Subcutaneous abdominal adipose tissue (tissue), 5 donors: ENCODE results near the gene SIRT3.

Experiments used
- H3K27ac ChIP-seq: one replicate; pipeline ENCODE4 v1.7.0; 2013; ENCODE audit warnings: low read depth, mild to moderate bottlenecking, inconsistent platforms, low read length, moderate library complexity
- H3K27me3 ChIP-seq, 5 donors: one replicate each; pipeline ENCODE4 v1.7.0; 2013; ENCODE audit warnings: low read length in 5 of 5, inconsistent platforms in 1 of 5; ENCODE audit not compliant: control insufficient read depth in 5 of 5, insufficient read depth in 4 of 5
- H3K36me3 ChIP-seq, 5 donors: one replicate each; pipeline ENCODE4 v1.7.0; 2013; ENCODE audit warnings: low read length in 5 of 5; ENCODE audit not compliant: control insufficient read depth in 5 of 5, insufficient read depth in 5 of 5
- H3K4me1 ChIP-seq, 5 donors: one replicate each; pipeline ENCODE4 v1.7.0; 2013; ENCODE audit warnings: low read length in 5 of 5, mild to moderate bottlenecking in 3 of 5, moderate library complexity in 1 of 5; ENCODE audit not compliant: control insufficient read depth in 5 of 5, insufficient read depth in 5 of 5
- H3K4me3 ChIP-seq, 5 donors: one replicate each; pipeline ENCODE4 v1.7.0; 2013; ENCODE audit warnings: low read length in 5 of 5, low read depth in 1 of 5
- H3K9ac ChIP-seq, 5 donors: one replicate each; pipeline ENCODE4 v1.7.0; 2013; ENCODE audit warnings: low read length in 5 of 5, mild to moderate bottlenecking in 4 of 5, moderate library complexity in 3 of 5
- H3K9me3 ChIP-seq, 5 donors: one replicate each; pipeline ENCODE4 v1.7.0; 2013; ENCODE audit warnings: low read length in 5 of 5; ENCODE audit not compliant: control insufficient read depth in 5 of 5
- donor health status: healthy.
- donor health status: healthy.
- donor health status: healthy.
- donor health status: healthy.
- donor health status: healthy.

SIRT3 gene

DNA sequence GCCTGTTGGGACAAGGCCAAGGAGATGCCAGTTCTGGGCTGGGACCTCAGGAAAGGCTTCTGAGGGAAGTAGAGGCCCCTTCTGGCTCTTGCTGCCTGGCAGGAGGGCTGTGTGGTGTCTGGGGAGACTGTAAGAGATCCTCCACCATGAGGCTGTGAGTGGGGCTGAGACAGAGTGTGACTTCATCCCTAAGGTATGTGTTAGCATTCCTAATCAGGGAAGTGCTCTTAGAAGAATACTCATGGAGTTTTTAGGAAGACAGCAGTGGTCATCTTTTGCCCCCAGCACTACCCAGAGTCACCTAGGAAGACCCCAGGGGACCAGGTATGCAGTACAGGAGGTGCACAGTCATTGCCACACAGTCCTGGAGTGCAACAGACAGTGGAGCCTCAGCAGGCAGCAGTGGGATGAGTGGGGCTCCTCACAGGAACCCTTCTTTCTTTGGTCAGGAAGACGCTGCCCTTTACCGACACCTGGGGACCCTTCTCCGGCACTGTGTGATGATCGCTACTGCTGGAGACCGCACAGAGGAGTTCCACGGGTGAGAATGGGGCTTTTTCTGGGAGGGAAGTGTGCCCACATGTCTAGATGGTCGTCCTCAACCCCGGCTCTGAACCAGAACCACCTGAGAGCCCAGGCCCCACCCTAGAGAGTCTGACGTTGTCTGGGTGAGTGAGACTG is 25.9 kb downstream of the SIRT3 start:
- peaks cover 27 to 54% (median 44%) of the 10 kb centered on the region in 5 donors for H3K4me1 ChIP-seq
- peak overlapping the region; percentile 17 to 97 (median 84) for H3K4me3 ChIP-seq
- H3K27ac ChIP-seq, result peak overlapping the region; percentile 40
- peak overlapping the region; percentile 9 to 90 (median 38) for H3K9ac ChIP-seq
- H3K27me3 ChIP-seq, result peaks cover 0 to 2% (median 0%) of the 10 kb centered on the region in 5 donors
- no peaks in the 10 kb centered on the region for H3K9me3 ChIP-seq
- H3K36me3 ChIP-seq, result peaks cover 0 to 61% (median 60%) of the 10 kb centered on the region in 5 donors

DNA sequence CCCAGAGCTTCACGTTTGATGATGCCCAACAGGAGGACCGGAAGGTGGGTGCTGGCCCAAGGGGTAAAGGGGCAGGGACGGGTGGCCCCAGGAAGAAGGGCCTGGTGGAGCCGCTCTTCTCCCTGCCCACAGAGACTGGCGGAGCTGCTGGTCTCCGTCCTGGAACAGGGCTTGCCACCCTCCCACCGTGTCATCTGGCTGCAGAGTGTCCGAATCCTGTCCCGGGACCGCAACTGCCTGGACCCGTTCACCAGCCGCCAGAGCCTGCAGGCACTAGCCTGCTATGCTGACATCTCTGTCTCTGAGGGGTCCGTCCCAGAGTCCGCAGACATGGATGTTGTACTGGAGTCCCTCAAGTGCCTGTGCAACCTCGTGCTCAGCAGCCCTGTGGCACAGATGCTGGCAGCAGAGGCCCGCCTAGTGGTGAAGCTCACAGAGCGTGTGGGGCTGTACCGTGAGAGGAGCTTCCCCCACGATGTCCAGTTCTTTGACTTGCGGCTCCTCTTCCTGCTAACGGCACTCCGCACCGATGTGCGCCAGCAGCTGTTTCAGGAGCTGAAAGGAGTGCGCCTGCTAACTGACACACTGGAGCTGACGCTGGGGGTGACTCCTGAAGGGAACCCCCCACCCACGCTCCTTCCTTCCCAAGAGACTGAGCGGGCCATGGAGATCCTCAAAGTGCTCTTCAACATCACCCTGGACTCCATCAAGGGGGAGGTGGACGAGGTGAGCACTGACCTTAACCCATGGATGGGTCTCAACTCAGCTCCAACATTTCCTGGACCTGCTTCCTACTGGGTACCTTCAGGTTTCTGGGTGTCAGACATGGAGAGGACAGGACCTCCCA is 26.6 kb downstream of the SIRT3 start:
- Histone ChIP-seq H3K36me3 (peaks cover 0 to 60% (median 59%) of the 10 kb centered on the region in 5 donors), H3K27ac (peak overlapping the region; percentile 97), H3K4me3 (peak overlapping the region; percentile 77 to 97 (median 84)), H3K4me1 (peaks cover 28 to 60% (median 51%) of the 10 kb centered on the region in 5 donors), H3K27me3 (peaks cover 0 to 2% (median 0%) of the 10 kb centered on the region in 5 donors), H3K9me3 (no peaks in the 10 kb centered on the region), H3K9ac (peak overlapping the region; percentile 38 to 90 (median 83))

DNA sequence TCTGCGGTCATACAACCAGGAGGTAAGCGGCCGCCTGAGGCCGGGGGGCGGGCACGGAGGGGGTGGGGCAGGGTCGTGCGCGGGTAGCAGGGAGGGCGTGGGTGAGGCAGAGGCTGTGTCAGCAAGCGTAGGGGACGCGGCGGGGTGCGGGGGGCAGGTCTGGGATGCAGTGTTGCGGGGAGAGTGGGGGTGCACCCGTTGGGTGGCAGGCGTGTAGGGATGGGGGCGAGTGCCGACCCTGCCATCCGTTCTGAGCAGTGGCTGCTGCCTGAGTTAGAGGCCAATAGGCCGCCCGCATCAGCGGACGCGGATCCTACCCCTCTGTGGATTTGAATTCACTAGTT is 27.3 kb downstream of the SIRT3 start:
- H3K4me1 ChIP-seq, result peaks cover 28 to 66% (median 56%) of the 10 kb centered on the region in 5 donors
- peak overlapping the region; percentile 38 to 97 (median 83) for H3K9ac ChIP-seq
- peaks cover 0 to 60% (median 59%) of the 10 kb centered on the region in 5 donors for H3K36me3 ChIP-seq
- H3K27me3 ChIP-seq, result peaks cover 0 to 2% (median 0%) of the 10 kb centered on the region in 5 donors
- H3K4me3 ChIP-seq, result peak overlapping the region; percentile 77 to 97 (median 84)
- no peaks in the 10 kb centered on the region for H3K9me3 ChIP-seq
- H3K27ac ChIP-seq, result peak overlapping the region; percentile 97

DNA sequence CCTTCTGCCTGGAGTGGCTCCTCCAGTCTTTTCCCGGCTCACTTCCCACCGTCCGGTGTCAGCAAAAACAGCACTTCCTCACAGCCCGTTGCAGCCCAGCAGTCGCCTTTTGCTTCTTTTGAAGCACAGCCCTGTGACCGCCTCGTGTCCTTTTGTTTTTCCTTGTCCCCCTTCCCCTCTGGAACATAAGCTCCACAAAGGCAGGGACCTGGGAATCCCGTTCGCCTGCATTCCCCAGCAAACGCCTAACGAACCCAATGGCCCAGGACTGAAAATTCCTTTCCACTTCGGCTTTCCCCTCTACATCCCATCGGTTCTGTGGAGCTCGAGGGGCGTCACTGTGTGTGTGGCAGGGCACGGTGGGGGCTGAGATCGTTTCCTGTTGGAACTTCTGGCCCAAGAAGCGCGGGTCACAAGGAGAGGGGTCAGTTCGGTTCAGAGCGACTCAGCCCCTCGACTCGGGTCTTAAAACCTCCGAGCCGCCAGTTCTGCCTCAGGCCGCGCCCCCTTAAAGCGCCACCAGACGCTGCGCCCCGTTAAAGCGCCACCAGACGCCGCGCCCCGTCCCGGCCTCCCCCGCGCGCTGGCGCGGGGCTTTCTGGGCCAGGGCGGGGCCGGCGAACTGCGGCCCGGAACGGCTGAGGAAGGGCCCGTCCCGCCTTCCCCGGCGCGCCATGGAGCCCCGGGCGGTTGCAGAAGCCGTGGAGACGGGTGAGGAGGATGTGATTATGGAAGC is 27.8 kb downstream of the SIRT3 start:
- Histone ChIP-seq H3K27ac (peak overlapping the region; percentile 97), H3K4me1 (peaks cover 28 to 71% (median 60%) of the 10 kb centered on the region in 5 donors), H3K9ac (peak overlapping the region; percentile 63 to 97 (median 90)), H3K36me3 (peaks cover 0 to 63% (median 60%) of the 10 kb centered on the region in 5 donors), H3K9me3 (no peaks in the 10 kb centered on the region), H3K27me3 (peaks cover 0 to 2% (median 0%) of the 10 kb centered on the region in 5 donors), H3K4me3 (peak overlapping the region; percentile 79 to 99 (median 91))

DNA sequence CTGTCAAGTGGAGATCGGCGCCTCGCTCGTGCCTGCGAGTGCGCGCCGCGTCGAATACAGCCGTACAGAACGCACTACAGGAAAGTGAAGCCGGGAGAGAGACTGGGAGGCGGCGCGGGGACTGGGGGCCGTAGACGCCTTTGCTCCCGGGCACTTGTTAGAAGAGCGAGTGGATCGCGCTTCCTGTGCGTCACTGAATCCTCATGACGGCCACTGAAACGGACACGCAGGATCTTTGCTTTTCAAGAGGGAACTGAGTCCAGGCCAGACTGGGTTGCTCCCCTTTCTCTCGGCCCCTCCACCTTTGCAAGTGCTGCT is 28.3 kb downstream of the SIRT3 start:
- Histone ChIP-seq H3K4me1 (peaks cover 28 to 71% (median 60%) of the 10 kb centered on the region in 5 donors), H3K27me3 (peaks cover 0 to 2% (median 0%) of the 10 kb centered on the region in 5 donors), H3K9ac (peak overlapping the region; percentile 63 to 97 (median 90)), H3K9me3 (no peaks in the 10 kb centered on the region), H3K27ac (peak overlapping the region; percentile 97), H3K4me3 (peak overlapping the region; percentile 79 to 99 (median 91)), H3K36me3 (peaks cover 0 to 63% (median 59%) of the 10 kb centered on the region in 5 donors)

DNA sequence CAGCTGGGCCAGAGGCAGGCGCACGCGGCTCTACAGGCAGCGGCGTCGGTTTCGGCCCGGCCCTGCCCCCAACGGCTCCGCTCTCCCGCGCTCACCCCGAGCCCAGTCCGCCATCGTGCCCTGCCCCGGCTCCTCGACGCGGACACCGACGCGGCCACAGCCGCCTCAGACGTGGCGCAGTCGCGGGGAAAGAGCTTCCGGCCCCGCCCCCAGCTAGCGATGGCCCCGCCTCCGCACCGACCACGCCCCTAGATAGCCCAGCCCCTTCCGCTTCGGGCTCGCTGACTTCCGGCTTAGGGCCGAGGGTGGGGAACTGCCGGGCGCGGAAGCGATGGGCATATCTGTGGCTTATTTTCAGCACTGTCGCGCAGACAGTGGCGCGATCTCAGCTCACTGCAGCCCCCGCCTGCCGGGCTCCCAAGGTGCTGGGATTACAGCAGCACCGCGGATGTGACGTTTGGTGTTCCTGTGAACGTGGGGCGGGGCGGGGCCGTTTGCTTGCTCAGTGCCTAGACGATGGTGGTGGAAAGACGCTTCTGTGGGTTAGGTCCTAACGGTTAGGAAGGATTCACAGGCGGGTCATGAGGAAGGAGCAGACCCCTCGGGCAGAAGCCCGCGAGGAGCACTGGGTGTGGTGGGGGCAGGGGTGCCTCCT is 28.8 kb downstream of the SIRT3 start, which contains the start of the genes BET1L and RIC8A:
TSS of gene BET1L (minus strand) at position 192 of the 655 bp plus-strand sequence. CDS start at position 114, 78 bp downstream.
TSS of gene RIC8A (plus strand) at position 501 of the 655 bp plus-strand sequence. CDS start 1,147 bp downstream, outside the sequence.
- Histone ChIP-seq H3K27me3 (peaks cover 0 to 2% (median 0%) of the 10 kb centered on the region in 5 donors), H3K4me3 (peak within 1 kb of the TSS; percentile 79 to 99 (median 91)), H3K4me1 (peaks cover 28 to 76% (median 60%) of the 10 kb centered on the region in 5 donors), H3K9ac (peak within 1 kb of the TSS; percentile 89 to 97 (median 96)), H3K36me3 (peaks cover 0 to 60% (median 58%) of the 10 kb centered on the region in 5 donors), H3K9me3 (no peaks in the 10 kb centered on the region), H3K27ac (peak within 1 kb of the TSS; percentile 97)

DNA sequence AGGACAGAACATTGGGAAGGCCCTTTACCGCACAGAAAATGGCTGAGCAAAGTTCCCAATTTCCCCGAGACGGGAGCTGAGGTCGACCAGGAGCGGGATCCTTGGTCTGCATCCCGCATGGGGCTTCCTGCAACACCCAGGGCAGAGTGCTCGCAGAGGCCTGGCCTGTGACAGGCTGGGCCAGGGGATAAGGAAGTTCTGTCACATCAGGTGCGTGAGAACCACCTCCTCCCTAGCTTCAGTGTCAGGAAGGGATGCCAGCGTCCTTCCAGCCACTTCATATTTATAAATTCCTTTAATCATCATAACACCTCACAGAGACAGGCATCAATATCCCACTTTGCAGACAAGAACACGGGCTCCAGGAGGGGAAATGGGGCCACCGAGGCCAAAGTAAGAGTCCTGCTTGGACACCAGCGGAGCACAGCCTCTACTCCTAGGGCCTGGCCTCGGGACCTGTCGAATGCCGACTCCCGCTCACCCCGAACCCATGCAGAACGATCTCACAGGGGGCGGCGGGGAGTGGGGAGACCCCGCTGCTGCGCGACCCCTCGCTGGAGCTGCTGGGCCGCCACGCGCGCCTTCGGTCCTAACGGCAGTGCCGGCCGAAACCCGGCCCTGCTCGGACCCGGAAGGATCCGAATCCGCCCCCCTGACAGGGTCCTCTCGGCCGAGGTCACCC is 29.5 kb downstream of the SIRT3 start:
- peaks cover 0 to 53% (median 52%) of the 10 kb centered on the region in 5 donors for H3K36me3 ChIP-seq
- H3K27ac ChIP-seq, result peak overlapping the region; percentile 97
- H3K9ac ChIP-seq, result peak overlapping the region; percentile 89 to 97 (median 96)
- peak overlapping the region; percentile 79 to 97 (median 91) for H3K4me3 ChIP-seq
- H3K9me3 ChIP-seq, result no peaks in the 10 kb centered on the region
- H3K4me1 ChIP-seq, result peaks cover 28 to 76% (median 61%) of the 10 kb centered on the region in 5 donors
- H3K27me3 ChIP-seq, result peaks cover 0 to 2% (median 0%) of the 10 kb centered on the region in 5 donors

DNA sequence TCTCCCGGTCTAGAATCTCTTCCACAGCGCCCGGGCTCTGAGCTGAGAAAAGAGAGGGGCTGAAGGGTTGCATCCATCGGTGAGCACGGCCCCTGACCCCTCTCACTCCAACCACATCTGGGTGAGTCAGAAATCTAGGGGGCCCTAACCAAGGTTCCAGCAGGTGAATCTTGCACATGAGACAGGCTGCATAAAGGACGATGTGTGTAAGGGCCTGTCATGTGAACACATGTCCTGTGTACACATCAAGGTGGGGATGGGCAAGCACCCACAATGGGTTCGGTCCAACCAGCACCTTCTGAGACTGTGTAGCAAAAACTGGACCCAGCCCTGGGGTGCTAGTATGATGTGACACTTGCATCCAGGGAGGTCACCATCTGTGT is 30.1 kb downstream of the SIRT3 start:
- Histone ChIP-seq H3K27ac (peak overlapping the region; percentile 97), H3K27me3 (peaks cover 0 to 2% (median 0%) of the 10 kb centered on the region in 5 donors), H3K36me3 (peaks cover 0 to 50% (median 47%) of the 10 kb centered on the region in 5 donors), H3K9ac (peak overlapping the region; percentile 89 to 97 (median 96)), H3K9me3 (no peaks in the 10 kb centered on the region), H3K4me3 (peak overlapping the region; percentile 79 to 97 (median 91)), H3K4me1 (peaks cover 28 to 71% (median 63%) of the 10 kb centered on the region in 5 donors)
